SJCRH30 (cell line): Measurements from ENCODE around the gene EIPR1. TPM values are rescaled to one million over a fixed set of nuclear protein-coding genes. Genes with fewer than 3 reads are reported as not detected.
"Not testable (repeated sequence)": the region's sequence is repeated elsewhere in the genome, so short reads cannot be mapped to it uniquely, and the experiment has no call there.

Experiments used
- DNase-seq, 2 experiments: peaks; one replicate each; pipeline ENCODE4 v3.0.0-alpha.2; 2015 to 2020
- H3K27ac ChIP-seq: fragments of 250-450 bp; sonication (Bioruptor Pico); 2 replicates; pipeline ENCODE4 v1.5.1; 2020; ENCODE audit warnings: mild to moderate bottlenecking, moderate library complexity
- H3K27me3 ChIP-seq: fragments of 250-450 bp; sonication (Bioruptor Pico); 2 replicates; pipeline ENCODE4 v1.5.1; 2020; ENCODE audit warnings: mild to moderate bottlenecking, moderate library complexity
- H3K36me3 ChIP-seq: fragments of 250-450 bp; sonication (Bioruptor Pico); 2 replicates; pipeline ENCODE4 v1.5.1; 2020; ENCODE audit warnings: mild to moderate bottlenecking, moderate library complexity
- H3K4me1 ChIP-seq: fragments of 250-450 bp; sonication (Bioruptor Pico); 2 replicates; pipeline ENCODE4 v1.5.1; 2020; ENCODE audit warnings: mild to moderate bottlenecking, moderate library complexity
- H3K4me3 ChIP-seq: fragments of 250-450 bp; sonication (Bioruptor Pico); 2 replicates; pipeline ENCODE4 v1.5.1; 2020; ENCODE audit warnings: mild to moderate bottlenecking, moderate library complexity
- H3K9me3 ChIP-seq: fragments of 250-450 bp; sonication (Bioruptor Pico); replicated peaks from 2 replicates; pipeline ENCODE4 v1.5.1; 2020; ENCODE audit warnings: mild to moderate bottlenecking, moderate library complexity
- total RNA-seq: library from RNA; depleted of rRNA; stranded (reverse); fragments of >200 nt; shearing (Covaris generic); gene quantifications from 2 replicates; pipeline ENCODE4 v1.2.3, GENCODE V29; 2014

EIPR1 gene
- total RNA-seq, 1 experiment from 2014 or later: 29.0 TPM

DNA sequence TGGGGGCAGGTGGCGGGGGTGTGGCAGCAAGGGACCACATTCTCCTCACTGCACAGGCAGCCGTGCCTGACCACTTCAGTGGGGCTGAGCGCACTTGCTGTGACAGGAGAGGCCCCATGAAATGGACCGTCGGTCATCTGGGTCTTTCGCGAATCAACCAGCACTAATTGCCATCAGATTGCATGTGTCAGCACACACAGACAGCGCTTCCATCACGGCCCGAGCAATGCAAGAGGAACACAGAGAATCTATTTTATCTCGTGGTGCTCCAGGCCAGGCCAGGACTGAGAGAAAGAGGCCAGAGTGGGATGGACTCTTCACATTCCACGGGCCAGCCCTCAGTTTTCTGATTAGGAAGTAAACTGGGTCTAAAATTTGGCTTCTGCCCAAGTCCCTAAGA, 87.0 kb downstream of the EIPR1 start:
- Histone ChIP-seq H3K4me1 (no peaks in the 10 kb centered on the region), H3K27ac (no peak overlapping the region)
- no peak for DNase-seq

DNA sequence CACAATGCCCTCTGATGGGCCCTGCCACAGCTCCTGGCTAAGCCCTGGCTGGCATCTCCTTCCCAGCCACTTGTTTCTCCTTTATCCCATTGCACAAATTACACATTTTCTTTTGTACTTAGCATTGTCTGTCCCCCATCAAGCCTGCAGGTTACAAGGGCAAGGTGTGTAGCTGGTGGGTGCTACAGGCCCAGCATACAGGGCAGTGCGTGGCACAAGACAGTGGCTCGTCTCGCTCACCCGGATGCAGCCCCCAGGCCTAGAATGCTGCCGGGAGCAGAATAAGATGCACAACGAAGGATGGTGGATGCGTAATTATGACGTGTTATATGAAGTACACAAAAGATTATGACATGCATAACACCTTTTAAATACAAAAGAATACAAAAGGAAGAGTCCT, 87.6 kb downstream of the EIPR1 start:
- no peaks in the 10 kb centered on the region for H3K4me1 ChIP-seq
- no peak for DNase-seq
- no peaks in the 10 kb centered on the region for H3K36me3 ChIP-seq
- no peak overlapping the region for H3K4me3 ChIP-seq
- no peaks in the 10 kb centered on the region for H3K9me3 ChIP-seq
- H3K27me3 ChIP-seq: no peaks in the 10 kb centered on the region
- no peak overlapping the region for H3K27ac ChIP-seq

More for the DNA sequence above, 87.0 kb downstream of the EIPR1 start:
- Histone ChIP-seq H3K9me3 (no peaks in the 10 kb centered on the region), H3K4me3 (no peak overlapping the region), H3K27me3 (no peaks in the 10 kb centered on the region), H3K36me3 (no peaks in the 10 kb centered on the region)

DNA sequence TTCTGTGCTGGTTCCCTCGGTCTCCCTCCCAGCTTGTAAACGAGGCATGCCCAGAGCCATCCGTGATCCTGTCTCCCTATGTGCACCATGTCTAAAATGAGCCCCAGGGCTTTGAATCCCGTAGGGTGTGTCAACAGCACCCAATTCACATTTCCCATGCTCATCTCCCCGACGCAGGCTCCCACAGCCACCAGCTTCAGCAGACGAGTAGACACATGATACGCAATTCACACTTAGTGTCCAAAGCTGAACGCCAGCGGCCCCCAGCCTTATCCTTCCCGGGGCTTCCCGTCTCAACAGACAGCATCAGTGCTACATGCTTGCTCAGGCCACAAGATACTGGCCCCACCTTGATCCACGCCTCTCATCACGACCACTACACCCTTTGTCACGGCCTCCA, 88.1 kb downstream of the EIPR1 start:
- Histone ChIP-seq H3K27ac (no peak overlapping the region), H3K36me3 (no peaks in the 10 kb centered on the region), H3K9me3 (no peaks in the 10 kb centered on the region), H3K4me1 (no peaks in the 10 kb centered on the region), H3K4me3 (no peak overlapping the region), H3K27me3 (no peaks in the 10 kb centered on the region)
- DNase-seq: no peak

DNA sequence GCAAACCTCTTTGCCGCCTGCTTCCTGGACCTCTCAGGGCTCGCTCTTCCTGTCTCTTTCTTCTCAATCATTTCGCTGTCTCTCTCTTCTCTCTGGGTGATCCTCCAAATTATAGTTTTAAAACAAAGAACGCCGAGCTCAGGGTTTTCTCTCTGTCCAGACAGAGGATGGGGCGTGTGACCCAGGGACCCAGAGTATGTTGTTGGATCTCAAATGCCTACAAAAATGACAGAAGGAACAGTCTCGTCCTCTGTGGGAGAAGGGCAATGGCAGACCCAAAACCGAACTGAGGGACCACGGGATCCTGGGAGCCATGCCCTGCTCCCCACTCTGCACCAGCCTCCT, 88.5 kb downstream of the EIPR1 start:
- no peak overlapping the region for H3K4me3 ChIP-seq
- H3K9me3 ChIP-seq: no peaks in the 10 kb centered on the region
- H3K36me3 ChIP-seq: no peaks in the 10 kb centered on the region
- no peak for DNase-seq
- H3K4me1 ChIP-seq: no peaks in the 10 kb centered on the region
- H3K27ac ChIP-seq: no peak overlapping the region
- H3K27me3 ChIP-seq: no peaks in the 10 kb centered on the region

DNA sequence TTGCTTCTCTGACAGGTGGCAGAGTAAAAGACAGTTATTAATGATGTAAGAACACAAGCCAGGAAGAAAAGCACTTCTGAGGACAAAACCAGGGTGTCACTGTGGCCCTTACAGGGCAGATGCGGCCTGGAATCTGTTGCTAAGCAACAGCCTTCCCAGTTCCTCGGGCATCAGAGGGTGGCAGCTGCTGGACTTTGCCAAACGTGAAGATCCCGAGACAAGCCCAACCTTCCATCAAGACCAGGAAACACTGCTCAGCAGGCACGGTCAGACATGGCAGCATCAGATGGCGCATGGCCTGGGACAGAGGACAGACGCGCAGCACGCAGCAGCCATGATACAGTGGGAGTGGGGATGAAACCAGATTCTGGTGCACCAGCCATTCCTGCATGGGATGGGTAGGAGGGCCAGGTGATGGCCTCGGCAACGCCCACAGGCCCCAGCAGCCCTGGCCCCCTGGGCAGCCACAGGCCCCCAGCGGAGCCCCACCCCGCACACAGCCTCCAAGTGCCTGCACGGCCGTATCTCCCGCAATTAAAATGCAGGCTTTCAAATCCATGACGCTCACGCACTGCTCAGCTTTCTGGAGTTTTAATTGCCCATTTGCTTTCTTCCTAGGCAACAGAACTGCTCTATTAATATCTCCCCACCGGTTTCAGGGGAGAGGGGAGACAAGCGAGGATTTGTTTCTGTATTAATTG, 89.0 kb downstream of the EIPR1 start:
- no peaks in the 10 kb centered on the region for H3K27me3 ChIP-seq
- no peak overlapping the region for H3K27ac ChIP-seq
- H3K36me3 ChIP-seq: no peaks in the 10 kb centered on the region
- no peaks in the 10 kb centered on the region for H3K9me3 ChIP-seq
- DNase-seq: no peak
- no peaks in the 10 kb centered on the region for H3K4me1 ChIP-seq
- H3K4me3 ChIP-seq: no peak overlapping the region

DNA sequence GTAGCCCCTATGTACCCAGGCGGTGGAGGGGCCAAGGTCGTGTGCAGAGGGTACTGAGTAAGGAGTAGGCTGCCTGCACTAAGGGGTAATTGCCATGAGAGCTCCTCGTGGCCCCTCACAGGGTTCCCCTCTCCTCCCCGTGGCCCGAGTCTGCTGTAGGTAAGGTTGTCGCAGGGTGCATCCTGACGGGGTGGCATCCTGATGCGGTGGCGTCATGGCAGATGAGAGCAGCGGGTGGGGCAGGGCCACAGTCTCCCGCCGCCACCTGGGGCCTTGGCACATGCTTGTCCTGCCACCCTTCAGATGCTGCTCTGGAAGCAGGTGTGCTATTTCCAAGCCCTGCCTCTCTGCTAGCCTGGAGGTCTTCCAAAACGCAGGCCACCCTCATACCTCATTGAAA, 89.7 kb downstream of the EIPR1 start:
- H3K4me1 ChIP-seq: no peaks in the 10 kb centered on the region

DNA sequence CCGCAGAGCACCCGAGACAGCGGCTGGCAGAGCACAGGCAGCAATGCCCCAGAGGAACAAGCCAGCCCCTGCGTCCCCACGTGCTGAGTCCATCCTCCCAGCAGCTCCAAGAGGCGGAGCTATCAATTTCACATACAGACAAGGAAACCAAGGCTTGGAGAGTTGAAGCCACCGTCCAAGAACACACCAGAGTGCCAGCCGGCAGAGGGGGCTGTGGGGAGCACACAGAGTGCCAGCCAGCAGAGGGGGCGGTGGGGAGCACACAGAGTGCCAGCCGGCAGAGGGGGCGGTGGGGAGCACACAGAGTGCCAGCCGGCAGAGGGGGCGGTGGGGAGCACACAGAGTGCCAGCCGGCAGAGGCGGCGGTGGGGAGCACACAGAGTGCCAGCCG, 91.0 kb downstream of the EIPR1 start:
- not testable (repeated sequence) for H3K36me3 ChIP-seq, DNase-seq, H3K9me3 ChIP-seq, H3K27me3 ChIP-seq, H3K4me3 ChIP-seq, H3K27ac ChIP-seq, H3K4me1 ChIP-seq

More for the DNA sequence above, 89.7 kb downstream of the EIPR1 start:
- Histone ChIP-seq H3K36me3 (no peaks in the 10 kb centered on the region), H3K27me3 (no peaks in the 10 kb centered on the region), H3K9me3 (no peaks in the 10 kb centered on the region), H3K4me3 (no peak overlapping the region), H3K27ac (no peak overlapping the region)
- no peak for DNase-seq

DNA sequence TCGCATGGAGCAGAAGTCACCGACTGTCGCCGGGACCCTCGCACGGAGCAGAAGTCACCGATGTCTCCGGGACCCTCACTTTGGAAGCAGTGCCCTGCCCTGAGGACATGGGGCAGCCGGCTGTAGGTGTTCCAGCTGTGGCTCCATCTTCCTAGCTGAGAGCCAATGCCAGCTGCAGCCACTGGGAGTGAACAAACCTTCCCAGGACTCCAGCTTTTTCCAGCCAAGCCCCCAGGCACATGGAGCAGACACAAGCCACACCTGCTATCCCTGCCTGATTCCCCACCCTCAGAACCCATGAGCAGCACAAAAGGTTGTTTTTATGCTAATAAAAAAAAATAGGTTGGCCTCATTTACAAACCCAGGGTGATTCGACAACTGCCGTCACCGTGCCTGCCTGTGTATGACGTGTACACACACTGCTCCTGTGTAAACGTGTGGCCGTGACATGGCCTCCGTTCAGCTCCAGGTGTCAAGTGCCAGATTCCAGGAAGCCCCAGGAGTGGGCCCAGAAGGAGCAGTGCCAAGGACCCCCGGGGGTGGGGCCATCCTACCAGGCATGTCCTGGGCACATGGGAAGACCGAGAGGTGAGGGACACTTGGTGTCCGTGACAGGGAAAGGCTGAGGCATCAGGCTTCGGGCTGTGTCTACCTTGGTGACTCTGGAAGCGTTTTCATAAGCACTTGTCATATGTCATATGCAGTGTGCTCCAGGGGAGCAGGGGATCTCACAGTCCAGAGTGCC, 91.5 kb downstream of the EIPR1 start:
- no peaks in the 10 kb centered on the region for H3K9me3 ChIP-seq
- no peaks in the 10 kb centered on the region for H3K4me1 ChIP-seq
- H3K4me3 ChIP-seq: no peak overlapping the region
- no peak overlapping the region for H3K27ac ChIP-seq
- DNase-seq: peak in 1 of 2 experiments; percentile 17
- H3K27me3 ChIP-seq: no peaks in the 10 kb centered on the region
- H3K36me3 ChIP-seq: no peaks in the 10 kb centered on the region

DNA sequence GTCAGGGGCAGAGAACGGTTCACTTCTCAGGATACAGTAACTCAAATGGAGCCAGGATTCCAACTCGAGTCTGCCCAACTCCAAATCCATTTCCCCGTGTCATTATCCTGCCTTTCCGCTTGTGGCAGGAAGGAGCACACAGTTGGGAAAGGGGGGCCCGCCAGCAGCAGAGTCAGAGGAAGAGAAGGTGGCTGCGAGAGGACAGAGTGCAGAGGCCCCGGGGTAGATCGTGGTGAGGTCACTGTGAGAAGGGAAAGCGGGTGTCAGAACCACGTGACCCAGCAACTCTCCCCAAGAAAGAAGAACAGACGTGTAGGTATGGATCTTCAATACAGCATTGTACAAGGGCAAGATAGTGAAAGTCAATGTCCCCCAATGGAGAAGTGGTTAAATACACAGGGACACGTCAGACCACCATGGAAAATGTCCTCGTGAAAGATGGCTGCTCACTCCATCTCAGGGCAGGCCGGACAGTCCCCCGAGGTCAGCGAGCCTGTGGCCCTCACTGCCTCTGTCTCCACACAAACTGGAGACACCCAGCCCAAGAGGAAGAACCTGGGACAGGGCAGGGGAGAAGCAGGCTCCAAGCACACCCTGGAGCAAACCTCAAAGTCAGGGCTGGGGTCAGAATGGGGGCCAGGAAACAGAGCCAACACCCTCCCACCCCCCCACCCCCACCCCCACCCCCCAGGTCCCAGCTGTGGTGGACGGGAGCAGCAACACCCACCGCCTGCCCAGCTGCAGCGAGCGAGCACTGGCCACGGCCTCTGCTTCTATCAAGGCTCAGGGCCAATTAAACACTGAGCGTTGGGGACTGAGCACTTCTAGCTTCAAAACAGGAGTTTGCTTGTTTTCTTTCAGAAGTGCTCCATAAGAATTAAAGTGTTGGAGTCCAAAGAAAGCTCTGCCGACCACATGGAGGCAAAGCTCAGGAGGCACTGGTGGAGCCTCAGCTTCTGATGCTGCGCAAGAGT, 92.7 kb downstream of the EIPR1 start:
- no peak for DNase-seq
- Histone ChIP-seq H3K27me3 (no peaks in the 10 kb centered on the region), H3K36me3 (no peaks in the 10 kb centered on the region), H3K9me3 (no peaks in the 10 kb centered on the region), H3K4me3 (no peak overlapping the region), H3K27ac (no peak overlapping the region), H3K4me1 (no peaks in the 10 kb centered on the region)

DNA sequence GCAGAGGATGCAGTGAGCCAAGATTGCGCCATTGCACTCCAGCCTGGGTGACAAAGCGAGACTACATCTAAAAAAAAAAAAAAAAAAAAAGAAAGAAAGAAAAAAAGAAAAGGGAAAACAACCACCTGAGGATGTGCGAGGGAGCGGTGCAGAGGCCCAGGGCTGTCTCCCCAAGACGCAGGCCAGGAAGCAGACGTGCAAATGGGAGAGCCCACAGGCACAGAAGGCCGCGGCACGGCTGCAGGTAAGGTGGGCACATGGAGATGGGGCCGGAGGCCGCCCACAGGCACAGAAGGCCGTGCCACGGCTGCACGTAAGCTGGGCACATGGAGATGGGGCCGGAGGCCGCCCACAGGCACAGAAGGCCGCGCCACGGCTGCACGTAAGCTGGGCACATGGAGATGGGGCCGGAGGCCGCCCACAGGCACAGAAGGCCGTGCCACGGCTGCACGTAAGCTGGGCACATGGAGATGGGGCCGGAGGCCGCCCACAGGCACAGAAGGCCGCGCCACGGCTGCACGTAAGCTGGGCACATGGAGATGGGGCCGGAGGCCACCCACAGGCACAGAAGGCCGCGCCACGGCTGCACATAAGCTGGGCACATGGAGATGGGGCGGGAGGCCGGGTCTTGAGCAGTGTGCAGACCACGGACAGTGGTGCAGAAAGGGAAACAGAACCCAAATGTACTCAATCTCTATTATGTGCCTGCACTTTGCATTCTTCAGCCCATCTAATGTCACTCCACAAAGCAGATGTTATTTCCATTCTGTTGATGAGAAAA, 93.6 kb downstream of the EIPR1 start:
- H3K4me1 ChIP-seq, H3K36me3 ChIP-seq, H3K9me3 ChIP-seq, DNase-seq, H3K27me3 ChIP-seq, H3K27ac ChIP-seq, H3K4me3 ChIP-seq: not testable (repeated sequence)

DNA sequence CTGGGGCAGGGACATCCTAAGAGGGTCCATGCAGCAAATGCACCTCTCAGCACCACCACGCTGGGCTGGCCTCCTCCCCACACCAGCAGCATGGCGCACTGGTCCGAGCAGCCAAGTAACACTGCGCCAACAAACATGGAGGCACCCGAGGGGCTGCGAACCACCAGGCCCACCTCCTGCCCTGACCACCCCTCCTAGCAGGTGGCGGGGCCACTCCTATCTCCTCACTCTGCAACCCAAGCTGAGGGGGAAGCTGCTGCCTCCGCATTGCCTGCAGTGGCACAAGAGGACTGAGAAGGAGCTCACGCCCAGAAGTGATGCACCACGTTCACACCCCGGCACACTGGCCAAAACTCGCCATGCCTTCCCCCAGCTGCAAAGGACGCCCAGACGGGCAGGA, 94.4 kb downstream of the EIPR1 start:
- Histone ChIP-seq H3K27ac (no peak overlapping the region), H3K27me3 (no peaks in the 10 kb centered on the region)
- no peak for DNase-seq

DNA sequence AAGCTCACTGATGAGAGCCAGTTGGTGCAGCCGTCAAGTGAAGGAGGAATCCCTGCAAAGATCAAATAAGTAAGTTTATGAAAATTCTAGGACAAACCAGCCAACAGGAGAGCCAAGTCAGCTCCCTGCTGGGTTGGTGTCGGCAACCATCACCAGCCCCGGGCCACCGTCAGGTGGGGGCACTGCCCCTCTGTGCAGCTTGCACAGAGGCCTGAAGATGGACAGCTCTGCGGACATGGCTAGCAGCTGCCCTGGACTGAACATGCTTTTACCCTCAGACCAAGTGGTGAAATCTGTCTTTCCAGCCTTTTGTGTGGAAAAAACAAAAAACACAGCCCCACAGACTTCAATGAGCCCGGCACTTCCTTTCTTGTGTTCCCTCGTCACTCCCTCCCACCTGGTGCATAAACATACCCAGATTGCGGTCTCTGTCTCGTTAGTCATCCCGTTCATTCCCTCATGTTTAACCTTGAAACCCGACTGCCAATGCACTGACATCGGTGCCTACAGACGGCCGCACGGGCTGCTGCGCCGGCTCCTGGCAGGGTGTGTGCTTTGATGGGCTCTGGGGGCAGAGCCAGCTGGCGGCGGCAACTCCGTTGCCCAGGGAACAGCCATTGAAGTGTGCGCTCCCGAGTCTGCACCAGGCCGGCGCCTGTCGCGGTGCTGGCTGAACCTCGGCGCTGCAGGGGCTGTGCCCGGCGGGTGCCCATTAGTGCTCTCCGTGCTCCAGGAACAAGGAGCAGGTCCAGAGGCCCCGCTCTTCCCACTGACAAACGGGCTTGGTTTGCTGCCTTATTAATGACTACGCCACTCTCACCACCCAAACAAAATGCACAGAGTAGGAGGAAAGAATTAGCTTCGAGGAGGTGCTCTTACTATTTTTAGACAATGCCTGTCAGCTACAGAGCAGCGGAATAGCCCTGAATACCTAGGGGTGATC, 95.3 kb downstream of the EIPR1 start:
- Histone ChIP-seq H3K9me3 (no peaks in the 10 kb centered on the region), H3K4me1 (no peaks in the 10 kb centered on the region), H3K36me3 (no peaks in the 10 kb centered on the region), H3K27me3 (no peaks in the 10 kb centered on the region), H3K4me3 (no peak overlapping the region), H3K27ac (no peak overlapping the region)
- no peak for DNase-seq

More for the DNA sequence above, 94.4 kb downstream of the EIPR1 start:
- Histone ChIP-seq H3K4me1 (no peaks in the 10 kb centered on the region), H3K4me3 (no peak overlapping the region), H3K36me3 (no peaks in the 10 kb centered on the region), H3K9me3 (no peaks in the 10 kb centered on the region)

DNA sequence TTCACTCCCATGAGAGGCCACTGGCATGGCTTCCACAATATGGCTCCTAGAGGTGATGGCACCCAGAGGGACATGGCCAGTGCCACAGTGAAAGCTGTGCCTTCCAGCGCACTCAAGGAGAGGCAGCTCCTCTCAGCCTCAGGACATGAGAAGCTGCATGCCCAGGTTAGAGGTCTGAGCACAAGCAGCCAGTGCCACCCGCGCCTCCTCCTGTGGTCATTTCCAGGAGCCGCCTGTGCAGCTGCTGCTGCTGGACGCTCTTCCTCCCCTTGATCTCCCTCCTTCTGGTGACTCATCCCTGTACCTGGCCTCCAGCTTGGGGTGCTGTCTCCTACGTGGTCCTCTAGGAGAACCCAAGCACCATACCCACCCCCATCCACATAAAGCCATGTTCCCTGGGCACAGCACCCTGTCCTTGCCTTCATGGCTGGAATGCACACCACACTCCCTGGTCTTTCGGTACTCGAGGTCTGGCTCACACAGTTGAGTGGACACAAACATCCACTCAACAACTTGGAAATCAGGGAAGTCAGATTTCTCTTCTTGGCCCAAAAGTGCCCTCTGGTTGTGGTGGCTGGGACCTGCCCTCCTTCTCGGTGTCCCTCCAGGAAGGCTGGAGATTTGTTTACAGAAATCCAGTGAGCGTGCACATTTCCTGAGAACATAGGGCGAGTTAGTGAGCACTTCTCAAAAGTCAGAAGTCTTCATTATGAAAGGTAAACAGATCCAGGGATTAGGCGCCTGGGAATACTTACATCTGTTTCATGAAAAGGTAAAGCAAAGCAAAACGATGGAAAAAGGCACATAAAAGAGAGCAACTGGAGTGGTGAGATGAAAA, 96.7 kb downstream of the EIPR1 start:
- H3K27ac ChIP-seq: no peak overlapping the region
- H3K4me1 ChIP-seq: no peaks in the 10 kb centered on the region
- H3K4me3 ChIP-seq: no peak overlapping the region
- no peaks in the 10 kb centered on the region for H3K9me3 ChIP-seq
- no peak for DNase-seq
- no peaks in the 10 kb centered on the region for H3K27me3 ChIP-seq
- no peaks in the 10 kb centered on the region for H3K36me3 ChIP-seq
